NCI-H748 treated with DMSO at 0.1 percent for 48 hours (cell line): Measurements from ENCODE around the gene DIP2A.
"Not testable (repeated sequence)": the region's sequence is repeated elsewhere in the genome, so short reads cannot be mapped to it uniquely, and the experiment has no call there.

Source experiments
- DNase-seq: peaks from one replicate; lab custom pipeline; 2025; lab: John Stamatoyannopoulos, UW

The DIP2A gene

GRCh38 chr21:46426313-46427046 is 32.2 kb upstream of the DIP2A start:
- no peak for DNase-seq

GRCh38 chr21:46427516-46427915 is 31.2 kb upstream of the DIP2A start:
- DNase-seq, result no peak

GRCh38 chr21:46428286-46428685 is 30.4 kb upstream of the DIP2A start:
- DNase-seq, result no peak

GRCh38 chr21:46428987-46429710 is 29.5 kb upstream of the DIP2A start:
- no peak for DNase-seq

GRCh38 chr21:46429754-46430681 is 28.7 kb upstream of the DIP2A start:
- DNase-seq, result no peak

GRCh38 chr21:46431448-46431847 is 27.2 kb upstream of the DIP2A start:
- no peak for DNase-seq

- no peak for DNase-seq
Measured at GRCh38 chr21:46431884-46432488, 26.7 kb upstream of the DIP2A start.

GRCh38 chr21:46433116-46433515 is 25.6 kb upstream of the DIP2A start:
- DNase-seq, result not testable (repeated sequence)

- DNase-seq, result no peak
Measured at GRCh38 chr21:46434322-46434958, 24.3 kb upstream of the DIP2A start.

- no peak for DNase-seq
Measured at GRCh38 chr21:46435786-46436227, 22.9 kb upstream of the DIP2A start.

- DNase-seq, result no peak
Measured at GRCh38 chr21:46436621-46437020, 22.1 kb upstream of the DIP2A start.

- no peak for DNase-seq
Measured at GRCh38 chr21:46437096-46437498, 21.6 kb upstream of the DIP2A start.

- DNase-seq, result no peak
Measured at GRCh38 chr21:46437511-46437910, 21.2 kb upstream of the DIP2A start.

- DNase-seq, result no peak
Measured at GRCh38 chr21:46438241-46438640, 20.4 kb upstream of the DIP2A start.

- DNase-seq, result no peak
Measured at GRCh38 chr21:46439906-46440305, 18.8 kb upstream of the DIP2A start.

- DNase-seq, result no peak
Measured at GRCh38 chr21:46441331-46441730, 17.4 kb upstream of the DIP2A start.

GRCh38 chr21:46441961-46442498 is 16.7 kb upstream of the DIP2A start:
- DNase-seq, result no peak

GRCh38 chr21:46442938-46443337 is 15.8 kb upstream of the DIP2A start:
- no peak for DNase-seq

GRCh38 chr21:46443910-46444309 is 14.8 kb upstream of the DIP2A start:
- no peak for DNase-seq

GRCh38 chr21:46448108-46448507 is 10.6 kb upstream of the DIP2A start:
- DNase-seq, result no peak

GRCh38 chr21:46448855-46449254 is 9.8 kb upstream of the DIP2A start:
- DNase-seq, result not testable (repeated sequence)
